Stimulated activated CD4-positive, alpha-beta T cell treated with anti-CD3 and anti-CD28 coated beads, Interleukin-1b, Interleukin-23, amount 100 ng/mL, for 1 hour (primary cell): ENCODE measurements around the gene SNAPC3.

Experiments used
- DNase-seq, 2 donors: peaks; one replicate each; pipeline ENCODE4 v3.0.0-alpha.2; 2020; ENCODE audit warnings: low read depth in 2 of 2

The SNAPC3 gene

DNA sequence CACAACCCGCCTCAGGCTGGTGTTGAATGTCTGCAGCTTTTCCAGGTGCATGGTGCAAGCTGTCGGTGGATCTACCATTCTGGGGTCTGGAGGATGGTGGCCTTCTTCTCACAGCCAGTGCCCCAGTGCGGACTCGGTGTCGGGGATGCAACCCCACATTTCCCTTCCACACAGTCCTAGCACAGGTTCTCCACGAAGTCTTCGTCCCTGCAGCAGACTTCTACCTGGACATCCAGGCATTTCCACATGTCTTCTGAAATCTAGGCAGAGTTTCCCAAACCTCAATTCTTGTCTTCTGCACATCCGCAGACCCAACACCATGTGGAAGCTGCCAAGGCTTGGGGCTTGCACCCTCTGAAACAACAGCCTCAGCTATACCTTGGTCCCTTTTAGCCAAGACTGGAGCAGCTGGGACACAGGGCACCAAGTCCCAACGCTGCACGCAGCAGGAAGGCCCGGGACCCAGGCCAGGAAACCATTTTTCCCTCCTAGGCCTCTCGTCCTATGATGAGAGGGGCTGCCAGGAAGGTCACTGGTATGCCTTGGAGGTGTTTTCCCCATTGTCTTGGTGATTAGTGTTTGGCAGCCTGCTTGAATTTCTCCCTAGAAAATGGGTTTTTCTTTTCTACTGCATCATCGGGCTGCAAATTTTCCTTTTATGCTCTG lies 69.9 kb downstream of the SNAPC3 start:
- DNase-seq = no peak

DNA sequence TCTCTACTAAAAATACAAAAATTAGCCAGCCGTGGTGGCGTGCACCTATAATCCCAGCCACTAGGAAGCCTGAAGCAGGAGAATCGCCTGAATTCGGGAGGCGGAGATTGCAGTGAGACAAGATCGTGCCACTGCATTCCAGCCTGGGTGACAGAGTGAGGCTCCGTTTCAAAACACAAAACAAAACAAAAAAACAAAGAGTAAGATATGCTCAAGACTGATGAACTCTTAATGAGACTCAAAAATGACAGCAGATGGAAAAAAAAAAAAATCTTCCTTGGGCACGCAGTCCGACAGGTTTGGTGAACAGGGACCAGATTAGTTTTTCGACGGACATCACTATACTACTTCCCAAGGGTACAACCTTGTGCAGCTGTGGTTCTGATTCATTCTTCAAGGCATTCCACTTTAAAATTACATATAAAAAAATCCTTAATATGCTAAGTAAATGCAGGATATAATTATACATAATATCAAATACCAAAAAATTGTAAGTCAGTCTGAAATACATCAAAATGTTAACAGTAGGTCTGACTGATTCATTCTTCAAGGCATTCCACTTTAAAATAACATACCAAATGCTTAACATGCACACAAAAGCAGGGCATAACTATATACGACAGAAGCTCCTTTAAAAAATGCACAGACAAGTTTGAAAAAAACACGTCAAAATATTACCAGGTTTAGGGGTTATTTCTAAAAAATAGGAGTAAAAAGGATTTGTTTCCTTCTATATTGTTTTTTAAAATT lies 75.7 kb downstream of the SNAPC3 start:
- no peak for DNase-seq

GRCh38 chr9:15499139-15499538 lies 76.5 kb downstream of the SNAPC3 start:
- no peak for DNase-seq

GRCh38 chr9:15501179-15501578 lies 78.5 kb downstream of the SNAPC3 start:
- DNase-seq = no peak

GRCh38 chr9:15501803-15502202 lies 79.1 kb downstream of the SNAPC3 start:
- no peak for DNase-seq

- no peak for DNase-seq
Observed at GRCh38 chr9:15505921-15506320, 83.2 kb downstream of the SNAPC3 start.

- DNase-seq = peak; percentile 11 to 40
Observed at GRCh38 chr9:15509931-15510788, 87.5 kb downstream of the SNAPC3 start.

GRCh38 chr9:15510789-15511575 lies 88.3 kb downstream of the SNAPC3 start, which contains the start of gene PSIP1:
PSIP1 (minus strand) TSS chr9:15510970; CDS start chr9:15510188, 782 bp downstream.
- DNase-seq = peak; percentile 64 to 71
